HG03175 (cell line): ENCODE results near the gene PKDREJ.
A peak's percentile ranks its signal among the peaks of the same experiment; 100 is the strongest.

Experiments used
- ATAC-seq: cut with Tn5 transposase; IDR thresholded peaks from one replicate; pipeline ENCODE4 v1.9.1; 2021; ENCODE audit warnings: mild to moderate bottlenecking, moderate library complexity; ENCODE audit not compliant: unreplicated experiment

The PKDREJ gene

DNA sequence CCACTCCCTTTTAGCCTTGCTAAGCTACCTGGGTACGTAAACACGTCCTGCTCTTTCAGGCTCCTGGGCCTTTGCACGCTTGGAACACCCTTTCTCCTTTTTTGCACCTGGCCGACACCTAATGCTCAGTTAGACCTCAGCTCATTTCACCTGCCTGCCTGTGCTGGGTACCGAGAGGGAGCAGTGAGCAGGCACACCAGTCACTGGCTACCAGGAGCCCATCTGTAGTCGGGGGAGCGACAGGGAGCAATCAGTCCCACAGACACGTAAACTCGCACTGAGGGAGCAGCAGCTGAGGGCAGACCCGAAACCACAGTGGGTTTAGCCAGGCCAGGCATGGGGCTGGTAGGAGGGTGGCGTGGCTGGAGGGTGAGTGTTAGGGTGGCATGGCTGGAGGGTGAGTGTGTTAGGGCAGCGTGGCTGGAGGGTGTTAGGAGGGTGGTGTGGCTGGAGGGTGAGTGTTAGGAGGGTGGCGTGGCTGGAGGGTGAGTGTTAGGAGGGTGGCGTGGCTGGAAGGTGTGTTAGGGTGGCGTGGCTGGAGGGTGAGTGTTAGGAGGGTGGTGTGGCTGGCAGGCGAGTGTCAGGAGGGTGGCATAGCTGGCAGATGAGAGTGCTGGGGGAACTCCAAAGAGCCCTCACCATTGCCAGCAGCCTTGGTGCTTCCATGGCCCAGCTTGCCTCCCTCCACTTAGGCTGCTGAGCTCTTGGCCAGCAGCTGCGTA is 27.1 kb upstream of the PKDREJ start:
- ATAC-seq = no peak

DNA sequence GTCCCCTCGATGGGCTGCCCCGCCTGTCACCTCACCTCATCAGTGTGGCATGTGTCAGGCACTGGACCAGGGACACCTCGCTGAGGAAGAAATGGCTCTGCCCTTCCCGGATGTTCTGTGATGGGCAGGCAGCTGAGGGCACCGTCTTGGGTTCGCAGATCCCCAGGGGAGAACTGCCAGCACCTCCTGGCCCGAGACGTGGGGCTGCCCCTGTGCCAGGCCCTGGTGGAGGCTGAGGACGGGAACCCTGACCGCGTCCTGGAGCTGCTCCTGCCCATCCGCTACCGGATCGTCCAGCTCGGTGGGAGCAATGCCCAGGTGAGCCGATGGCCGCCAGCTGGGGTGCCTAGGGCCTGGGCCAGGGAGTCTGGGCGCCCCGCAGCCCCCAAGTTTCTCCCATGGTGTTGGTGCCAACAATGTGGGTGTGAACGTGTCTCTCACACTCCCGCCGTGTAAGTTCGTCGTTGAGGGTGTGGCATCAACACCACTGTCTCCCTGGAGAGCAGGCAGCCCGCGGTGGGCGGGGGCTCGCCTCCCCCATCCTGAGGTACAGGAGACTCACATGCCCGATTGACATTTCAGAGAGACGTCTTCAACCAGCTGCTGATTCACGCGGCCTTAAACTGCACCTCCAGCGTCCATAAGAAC is 26.2 kb upstream of the PKDREJ start:
- ATAC-seq = no peak

- ATAC-seq = no peak
These were observed 25.7 kb upstream of the PKDREJ start for GRCh38 chr22:46288846-46289243.

DNA sequence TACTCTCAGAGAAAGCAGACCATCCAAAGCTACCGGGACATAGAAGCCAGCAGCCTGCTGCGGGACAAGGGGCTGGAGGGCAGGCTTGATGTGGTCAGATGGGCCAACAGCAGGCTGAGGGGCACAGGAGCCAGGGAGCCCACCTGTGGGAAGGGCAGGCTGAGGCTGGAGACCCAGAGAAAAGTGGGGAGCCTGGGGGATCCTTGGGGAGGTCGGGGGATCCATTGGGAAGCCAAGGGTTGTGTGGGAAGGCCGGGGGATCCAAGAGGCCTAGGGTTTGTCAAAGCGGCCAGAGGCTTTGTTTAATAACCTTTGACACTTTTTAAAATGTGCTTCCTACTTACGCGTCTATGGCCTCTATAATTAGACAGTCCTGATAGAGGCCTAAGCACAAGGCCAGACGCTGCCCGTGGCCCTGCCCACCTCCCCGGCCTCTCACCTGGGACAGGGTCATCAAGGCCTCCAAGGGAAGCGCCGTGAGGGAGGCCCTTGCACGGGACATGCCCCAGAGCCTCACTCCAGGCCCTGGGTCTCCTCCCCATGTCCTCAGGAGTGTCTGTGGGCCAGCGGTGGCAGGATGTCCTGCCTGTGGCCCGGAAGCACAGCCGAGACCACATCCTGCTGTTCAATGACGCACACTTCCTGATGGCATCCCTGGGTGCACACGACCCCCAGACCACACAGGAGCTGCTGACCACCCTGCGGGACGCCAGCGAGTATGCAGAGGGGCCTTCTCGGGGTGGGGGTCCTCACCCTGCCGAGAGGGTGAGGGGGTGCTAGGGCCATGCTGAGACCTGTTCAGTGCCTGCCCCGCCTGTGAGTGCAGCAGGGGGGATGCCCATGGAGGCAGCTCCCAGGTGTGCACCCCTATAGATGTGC is 25.0 kb upstream of the PKDREJ start:
- ATAC-seq = peak; percentile 78

- ATAC-seq = no peak
These were observed 24.1 kb upstream of the PKDREJ start for GRCh38 chr22:46286941-46287872.

DNA sequence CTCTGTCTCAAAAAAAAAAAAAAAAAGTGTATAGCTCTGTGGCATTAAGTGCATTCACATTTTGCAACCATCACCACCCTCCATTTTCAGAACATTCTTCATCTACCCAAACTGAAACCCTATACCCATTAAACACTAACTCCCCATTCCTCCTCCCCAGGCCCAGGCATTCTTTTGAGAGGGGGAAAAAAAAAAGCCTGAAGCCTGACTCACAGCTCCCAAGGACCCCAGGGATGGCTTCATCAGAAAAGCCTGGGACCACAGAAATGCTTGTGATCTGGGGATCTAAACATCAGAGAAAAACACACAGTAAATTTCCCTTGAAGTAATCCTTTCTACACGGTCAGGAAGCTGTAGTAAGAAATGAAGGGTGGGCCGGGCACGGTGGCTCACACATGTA is 22.9 kb upstream of the PKDREJ start:
- ATAC-seq = no peak

DNA sequence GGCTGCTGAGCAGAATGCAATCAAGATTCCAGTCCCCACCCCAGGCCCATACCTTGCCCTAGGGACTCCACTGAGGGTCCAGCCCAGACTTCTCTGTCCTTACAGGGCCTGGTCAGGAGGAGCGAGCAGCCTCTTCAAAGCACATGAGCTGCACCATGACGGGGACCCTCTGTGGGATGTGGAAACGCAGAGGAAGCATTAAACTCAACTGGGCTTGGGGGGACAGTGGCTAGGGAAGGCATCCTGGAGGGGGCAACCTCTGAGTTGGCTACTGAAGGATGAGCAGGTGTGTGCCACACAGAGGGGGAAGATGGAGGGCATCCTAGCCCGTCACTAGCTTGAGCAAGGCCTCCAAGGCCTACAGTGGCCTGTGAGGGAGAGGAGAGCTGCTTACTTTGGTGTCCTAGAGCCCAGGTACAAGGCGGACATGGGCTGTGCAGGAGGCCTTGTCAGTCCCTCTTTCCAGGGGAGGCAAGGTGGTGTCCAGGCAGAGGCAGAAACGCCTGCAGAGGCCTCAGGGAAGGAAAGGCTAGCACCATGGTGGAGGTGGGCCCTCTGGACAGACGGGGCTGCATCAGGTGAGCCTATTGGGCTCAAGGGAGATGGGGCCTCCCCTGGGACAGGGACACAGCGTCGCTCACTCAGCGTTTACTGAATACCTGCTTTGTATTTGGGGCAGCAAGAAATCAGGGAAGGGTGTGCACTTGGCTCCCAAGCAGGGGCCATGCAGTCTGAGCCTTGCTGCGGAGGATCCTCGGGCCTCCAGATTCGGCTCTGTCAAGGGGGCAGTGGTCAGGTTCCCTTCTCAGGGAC is 18.9 kb upstream of the PKDREJ start:
- no peak for ATAC-seq

- ATAC-seq = no peak
These were observed 18.0 kb upstream of the PKDREJ start for GRCh38 chr22:46280999-46281623.

- no peak for ATAC-seq
These were observed 17.1 kb upstream of the PKDREJ start for GRCh38 chr22:46280063-46280817.

- no peak for ATAC-seq
These were observed 15.8 kb upstream of the PKDREJ start for GRCh38 chr22:46278656-46279645.

DNA sequence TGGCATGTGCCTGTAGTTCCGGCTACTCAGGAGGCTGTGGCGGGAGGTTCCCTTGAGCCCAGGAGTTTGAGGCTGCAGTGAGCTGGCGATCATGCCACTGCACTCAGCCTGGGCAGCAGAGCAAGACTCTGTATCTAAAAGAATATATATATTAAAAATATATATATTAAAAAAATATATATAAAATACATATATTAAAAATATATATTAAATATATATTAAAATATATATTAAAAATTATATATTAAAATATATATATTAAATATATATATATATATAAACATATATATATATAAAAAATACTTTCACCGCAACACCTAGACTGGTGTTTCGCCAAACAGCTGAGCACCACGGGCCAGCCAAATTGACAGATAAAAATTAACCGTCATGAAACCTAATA is 13.4 kb upstream of the PKDREJ start:
- ATAC-seq = no peak

- ATAC-seq = no peak
These were observed 12.4 kb upstream of the PKDREJ start for GRCh38 chr22:46275455-46276122.

DNA sequence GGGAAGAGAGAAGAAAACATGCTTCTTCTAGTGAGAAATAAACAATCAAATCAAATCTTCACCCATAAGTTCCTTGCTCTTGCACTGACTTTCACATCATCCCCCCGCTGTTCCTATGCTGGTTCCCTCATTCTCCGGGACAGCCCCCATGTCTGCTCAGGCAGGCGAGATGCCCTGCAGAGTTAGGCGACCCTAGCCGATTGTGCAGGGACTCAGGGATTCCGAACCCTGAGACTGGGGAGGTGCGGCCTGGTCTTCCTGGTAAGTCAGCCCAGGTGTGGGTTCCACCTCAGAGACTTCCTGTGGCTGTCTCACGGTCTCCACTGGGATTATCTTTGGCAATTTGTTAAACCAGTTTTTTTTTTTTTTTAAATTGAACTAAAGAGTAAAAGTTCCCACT is 11.2 kb upstream of the PKDREJ start:
- ATAC-seq = no peak

- no peak for ATAC-seq
These were observed 10.4 kb upstream of the PKDREJ start for GRCh38 chr22:46273432-46274148.

GRCh38 chr22:46272762-46273431 is 9.8 kb upstream of the PKDREJ start:
- ATAC-seq = no peak

DNA sequence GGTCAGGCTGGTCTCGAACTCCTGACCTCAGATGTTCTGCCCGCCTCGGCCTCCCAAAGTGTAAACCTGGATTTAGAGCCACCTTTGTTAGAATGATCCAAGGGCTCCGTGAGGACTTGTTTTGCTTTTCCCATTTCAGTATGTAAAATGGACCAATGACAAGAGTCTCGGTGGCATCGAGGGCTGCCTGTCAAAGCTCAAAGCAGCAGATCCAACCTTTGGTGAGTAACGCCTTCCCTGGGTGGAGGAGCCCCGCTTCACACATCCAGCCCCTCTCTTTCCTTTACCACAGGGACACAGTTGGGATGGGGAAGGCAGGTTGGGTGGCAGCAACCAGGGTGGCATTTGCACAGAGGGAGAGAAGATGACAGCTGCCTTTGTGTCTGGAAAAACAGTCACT is 9.1 kb upstream of the PKDREJ start:
- ATAC-seq = no peak
